ENCODE measurements around the gene WWOX. TPM values are rescaled to one million over a fixed set of nuclear protein-coding genes. Genes with fewer than 3 reads are reported as not detected.

The WWOX gene
- total and polyA plus RNA-seq, 10 donors = 5.9 to 90.3 (median 26.4) TPM

DNA sequence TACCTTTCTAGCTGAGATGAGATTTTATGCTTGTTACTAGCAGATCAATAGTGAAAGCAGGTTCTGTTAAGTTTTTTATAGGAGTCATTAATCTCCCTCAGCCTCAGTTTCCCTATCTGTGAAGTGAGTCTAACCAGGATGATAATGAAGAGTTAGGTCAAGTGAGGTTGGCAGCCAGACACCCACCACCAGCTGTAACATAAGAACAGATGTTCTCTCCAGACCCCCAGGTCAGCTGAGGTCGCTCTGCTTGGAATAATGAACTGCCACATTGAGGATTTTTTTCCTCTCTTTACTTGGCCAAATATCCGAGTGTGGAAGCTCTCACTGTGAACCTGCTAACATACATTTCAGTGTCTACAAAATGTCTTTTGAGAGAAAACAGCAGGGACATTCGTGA, 389.6 kb downstream of the WWOX start:
- WGBS, 5 donors = 49 to 70% (median 58%) methylated on average over 3 of the region's 3 CpGs
- H3K9me3 ChIP-seq = no peaks in the 10 kb centered on the region
- intact Hi-C loops (cut with DNase I; ENCODE audit: low total_unique reads) = no loop called here
- TF ChIP-seq, protein P1, sequence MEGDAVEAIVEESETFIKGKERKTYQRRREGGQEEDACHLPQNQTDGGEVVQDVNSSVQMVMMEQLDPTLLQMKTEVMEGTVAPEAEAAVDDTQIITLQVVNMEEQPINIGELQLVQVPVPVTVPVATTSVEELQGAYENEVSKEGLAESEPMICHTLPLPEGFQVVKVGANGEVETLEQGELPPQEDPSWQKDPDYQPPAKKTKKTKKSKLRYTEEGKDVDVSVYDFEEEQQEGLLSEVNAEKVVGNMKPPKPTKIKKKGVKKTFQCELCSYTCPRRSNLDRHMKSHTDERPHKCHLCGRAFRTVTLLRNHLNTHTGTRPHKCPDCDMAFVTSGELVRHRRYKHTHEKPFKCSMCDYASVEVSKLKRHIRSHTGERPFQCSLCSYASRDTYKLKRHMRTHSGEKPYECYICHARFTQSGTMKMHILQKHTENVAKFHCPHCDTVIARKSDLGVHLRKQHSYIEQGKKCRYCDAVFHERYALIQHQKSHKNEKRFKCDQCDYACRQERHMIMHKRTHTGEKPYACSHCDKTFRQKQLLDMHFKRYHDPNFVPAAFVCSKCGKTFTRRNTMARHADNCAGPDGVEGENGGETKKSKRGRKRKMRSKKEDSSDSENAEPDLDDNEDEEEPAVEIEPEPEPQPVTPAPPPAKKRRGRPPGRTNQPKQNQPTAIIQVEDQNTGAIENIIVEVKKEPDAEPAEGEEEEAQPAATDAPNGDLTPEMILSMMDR (IDR thresholded peaks at IDR 0.05 in 8 of 11, conservative IDR thresholded peaks at IDR 0.05 in 3 of 11) = no peak
- no peak overlapping the region for H3K4me3 ChIP-seq
- no peaks in the 10 kb centered on the region for H3K36me3 ChIP-seq
- H3K27me3 ChIP-seq (replicated peaks in 1 of 7) = no peaks in the 10 kb centered on the region
- H3K4me1 ChIP-seq = no peaks in the 10 kb centered on the region
- no peak overlapping the region for H3K27ac ChIP-seq
- no peak for DNase-seq

DNA sequence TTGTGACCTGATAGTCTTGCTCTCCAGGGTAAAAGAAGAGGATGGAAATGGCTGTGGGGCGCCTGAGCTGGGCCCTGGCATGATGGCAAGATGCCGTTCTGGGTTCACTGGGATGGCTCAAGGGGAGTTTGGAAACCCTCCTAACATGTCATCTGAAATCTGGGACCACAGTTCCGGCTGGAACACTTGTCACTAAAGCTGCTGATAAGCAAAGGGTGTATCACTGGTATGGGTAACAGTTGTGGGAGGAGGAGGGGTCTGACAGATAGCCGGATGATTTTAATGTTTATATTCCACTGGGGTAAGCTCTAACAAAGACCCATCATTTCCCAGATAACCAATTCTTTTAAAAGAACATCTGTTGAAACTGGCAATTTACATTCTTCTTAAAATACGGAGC, 390.2 kb downstream of the WWOX start:
- no peaks in the 10 kb centered on the region for H3K4me1 ChIP-seq
- no peak overlapping the region for H3K4me3 ChIP-seq
- 81 to 93% (median 87%) methylated on average over 5 of the region's 5 CpGs for WGBS, 5 donors
- intact Hi-C loops (cut with DNase I; ENCODE audit: low total_unique reads) = no loop called here
- no peaks in the 10 kb centered on the region for H3K9me3 ChIP-seq
- TF ChIP-seq POLR2A (IDR thresholded peaks at IDR 0.05) (no peak), POLR2AphosphoS5 (IDR thresholded peaks at IDR 0.05) (no peak)
- TF ChIP-seq, protein P1 (IDR thresholded peaks at IDR 0.05 in 8 of 11, conservative IDR thresholded peaks at IDR 0.05 in 3 of 11) = no peak
- H3K36me3 ChIP-seq = no peaks in the 10 kb centered on the region
- H3K27ac ChIP-seq = no peak overlapping the region
- DNase-seq = no peak
- H3K27me3 ChIP-seq (replicated peaks in 1 of 7) = no peaks in the 10 kb centered on the region

DNA sequence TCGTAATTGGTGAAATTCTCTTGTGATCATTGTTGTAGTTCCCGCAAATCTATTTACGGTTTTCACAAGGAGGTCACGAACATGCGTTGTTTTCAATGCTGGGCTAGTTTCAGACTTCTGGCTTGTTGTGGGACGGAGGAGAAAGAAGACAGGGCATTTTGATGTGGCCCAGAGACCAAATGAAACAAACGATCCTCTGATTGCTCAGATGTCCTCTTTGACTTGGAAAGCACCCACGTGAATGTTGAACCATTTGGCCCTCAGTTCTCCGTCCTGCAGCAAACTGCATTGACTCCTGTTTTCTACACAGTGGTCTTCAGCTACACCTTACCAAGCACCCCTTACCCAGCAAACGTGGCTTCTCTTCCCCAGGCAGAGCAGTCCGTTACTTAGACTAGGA, 391.0 kb downstream of the WWOX start:
- DNase-seq = no peak
- Histone ChIP-seq H3K27me3 (replicated peaks in 1 of 7) (no peaks in the 10 kb centered on the region), H3K36me3 (no peaks in the 10 kb centered on the region), H3K4me1 (no peaks in the 10 kb centered on the region), H3K4me3 (no peak overlapping the region), H3K9me3 (no peaks in the 10 kb centered on the region), H3K27ac (no peak overlapping the region)
- 83 to 93% (median 88%) methylated on average over 11 of the region's 11 CpGs for WGBS, 5 donors
- intact Hi-C loops (cut with DNase I; ENCODE audit: low total_unique reads) = no loop called here
- no peak for TF ChIP-seq POLR2AphosphoS5 (IDR thresholded peaks at IDR 0.05)
- TF ChIP-seq POLR2A (IDR thresholded peaks at IDR 0.05) = no peak
- TF ChIP-seq, protein P1 (IDR thresholded peaks at IDR 0.05 in 8 of 11, conservative IDR thresholded peaks at IDR 0.05 in 3 of 11) = no peak

- Histone ChIP-seq H3K4me1 (no peaks in the 10 kb centered on the region), H3K9me3 (no peaks in the 10 kb centered on the region), H3K27me3 (replicated peaks in 1 of 7) (no peaks in the 10 kb centered on the region), H3K36me3 (no peaks in the 10 kb centered on the region), H3K4me3 (no peak overlapping the region), H3K27ac (no peak overlapping the region)
- DNase-seq = no peak
- intact Hi-C loops (cut with DNase I; ENCODE audit: low total_unique reads) = no loop called here
- 94 to 97% (median 96%) methylated on average over 6 of the region's 6 CpGs for WGBS, 5 donors
- TF ChIP-seq, protein P1 (IDR thresholded peaks at IDR 0.05 in 8 of 11, conservative IDR thresholded peaks at IDR 0.05 in 3 of 11) = no peak
- TF ChIP-seq POLR2AphosphoS5 (IDR thresholded peaks at IDR 0.05) = no peak
- TF ChIP-seq POLR2A (IDR thresholded peaks at IDR 0.05) = no peak
Measured at GRCh38 chr16:78490847-78491246, 391.4 kb downstream of the WWOX start.
